ENCODE data around the gene GNG10.

GNG10 gene

DNA sequence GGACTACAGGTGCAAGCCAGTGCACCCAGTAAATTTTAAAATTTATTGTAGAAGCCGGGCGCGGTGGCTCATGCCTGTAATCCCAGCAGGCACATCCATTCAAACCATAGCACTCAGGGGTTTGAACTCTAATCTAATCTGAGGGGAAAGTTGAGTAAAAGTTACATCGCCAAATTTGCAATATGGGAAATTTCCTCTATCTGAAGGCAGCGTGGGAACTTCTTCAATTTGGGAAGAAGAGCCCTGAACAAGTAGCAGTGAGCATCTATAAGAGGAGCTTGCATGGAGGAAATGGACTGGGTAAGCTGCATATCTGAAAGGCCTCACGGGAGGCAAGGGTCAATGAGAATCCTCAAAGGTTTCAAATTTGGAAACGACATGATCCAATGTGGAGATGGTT, 33.0 kb upstream of the GNG10 start:
- TF ChIP-seq, protein P1, sequence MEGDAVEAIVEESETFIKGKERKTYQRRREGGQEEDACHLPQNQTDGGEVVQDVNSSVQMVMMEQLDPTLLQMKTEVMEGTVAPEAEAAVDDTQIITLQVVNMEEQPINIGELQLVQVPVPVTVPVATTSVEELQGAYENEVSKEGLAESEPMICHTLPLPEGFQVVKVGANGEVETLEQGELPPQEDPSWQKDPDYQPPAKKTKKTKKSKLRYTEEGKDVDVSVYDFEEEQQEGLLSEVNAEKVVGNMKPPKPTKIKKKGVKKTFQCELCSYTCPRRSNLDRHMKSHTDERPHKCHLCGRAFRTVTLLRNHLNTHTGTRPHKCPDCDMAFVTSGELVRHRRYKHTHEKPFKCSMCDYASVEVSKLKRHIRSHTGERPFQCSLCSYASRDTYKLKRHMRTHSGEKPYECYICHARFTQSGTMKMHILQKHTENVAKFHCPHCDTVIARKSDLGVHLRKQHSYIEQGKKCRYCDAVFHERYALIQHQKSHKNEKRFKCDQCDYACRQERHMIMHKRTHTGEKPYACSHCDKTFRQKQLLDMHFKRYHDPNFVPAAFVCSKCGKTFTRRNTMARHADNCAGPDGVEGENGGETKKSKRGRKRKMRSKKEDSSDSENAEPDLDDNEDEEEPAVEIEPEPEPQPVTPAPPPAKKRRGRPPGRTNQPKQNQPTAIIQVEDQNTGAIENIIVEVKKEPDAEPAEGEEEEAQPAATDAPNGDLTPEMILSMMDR (conservative IDR thresholded peaks at IDR 0.05), result no peak
- no peak for TF ChIP-seq ZFX (IDR thresholded peaks at IDR 0.05)
- no peak overlapping the region for H3K27ac ChIP-seq

DNA sequence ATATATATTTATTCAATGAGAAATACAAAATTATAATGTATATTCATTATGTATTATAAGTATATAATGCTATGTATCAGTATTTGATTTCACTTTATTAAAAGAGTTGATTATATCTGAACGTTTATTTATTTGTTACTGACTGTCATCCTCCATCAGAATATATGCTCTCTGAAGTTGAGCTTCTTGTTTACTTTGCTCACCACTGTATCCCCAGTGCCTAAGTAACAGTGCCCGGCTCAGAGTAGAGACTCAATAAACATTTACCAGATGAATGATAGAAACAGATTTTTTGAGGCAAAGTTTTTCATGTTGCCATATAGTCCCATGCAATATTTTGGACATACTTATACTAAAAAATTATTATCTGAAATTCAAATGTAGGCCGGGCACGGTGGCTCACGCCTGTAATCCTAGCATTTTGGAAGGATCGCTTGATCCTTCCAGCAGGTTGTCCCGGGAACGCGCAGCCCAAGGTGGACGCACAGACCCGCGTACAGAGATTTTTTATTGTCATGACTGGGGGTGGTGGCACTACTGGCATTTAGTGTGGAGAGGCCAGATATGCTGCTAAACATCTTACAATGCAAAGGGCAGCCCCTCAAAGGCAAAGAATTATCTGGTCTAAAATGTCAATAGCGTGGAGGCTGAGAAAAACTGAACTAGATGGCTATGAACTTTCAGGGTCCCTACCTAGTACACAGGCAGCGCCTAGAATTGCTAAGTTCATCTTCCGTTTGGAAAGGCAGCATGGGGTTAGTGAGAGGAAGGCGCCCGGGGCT, 31.0 kb upstream of the GNG10 start:
- peak overlapping the region; percentile 92 for H3K27ac ChIP-seq
- TF ChIP-seq ZFX (IDR thresholded peaks at IDR 0.05), result no peak
- TF ChIP-seq, protein P1 (conservative IDR thresholded peaks at IDR 0.05), result no peak

DNA sequence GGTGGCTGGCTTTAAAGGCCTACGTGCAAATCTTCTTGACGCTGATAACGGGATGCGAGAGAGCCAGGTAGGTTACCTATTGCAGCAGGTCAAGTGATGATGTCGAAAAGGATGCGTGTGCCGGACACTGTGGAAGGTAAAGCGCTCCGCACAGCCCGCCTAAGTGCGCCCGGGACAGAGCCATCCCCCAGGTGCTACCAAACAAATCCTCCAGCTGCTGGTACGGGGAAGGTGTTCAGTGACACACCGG, 30.5 kb upstream of the GNG10 start:
- TF ChIP-seq, protein P1 (conservative IDR thresholded peaks at IDR 0.05), result no peak
- TF ChIP-seq ZFX (IDR thresholded peaks at IDR 0.05), result no peak
- peak overlapping the region; percentile 92 for H3K27ac ChIP-seq

DNA sequence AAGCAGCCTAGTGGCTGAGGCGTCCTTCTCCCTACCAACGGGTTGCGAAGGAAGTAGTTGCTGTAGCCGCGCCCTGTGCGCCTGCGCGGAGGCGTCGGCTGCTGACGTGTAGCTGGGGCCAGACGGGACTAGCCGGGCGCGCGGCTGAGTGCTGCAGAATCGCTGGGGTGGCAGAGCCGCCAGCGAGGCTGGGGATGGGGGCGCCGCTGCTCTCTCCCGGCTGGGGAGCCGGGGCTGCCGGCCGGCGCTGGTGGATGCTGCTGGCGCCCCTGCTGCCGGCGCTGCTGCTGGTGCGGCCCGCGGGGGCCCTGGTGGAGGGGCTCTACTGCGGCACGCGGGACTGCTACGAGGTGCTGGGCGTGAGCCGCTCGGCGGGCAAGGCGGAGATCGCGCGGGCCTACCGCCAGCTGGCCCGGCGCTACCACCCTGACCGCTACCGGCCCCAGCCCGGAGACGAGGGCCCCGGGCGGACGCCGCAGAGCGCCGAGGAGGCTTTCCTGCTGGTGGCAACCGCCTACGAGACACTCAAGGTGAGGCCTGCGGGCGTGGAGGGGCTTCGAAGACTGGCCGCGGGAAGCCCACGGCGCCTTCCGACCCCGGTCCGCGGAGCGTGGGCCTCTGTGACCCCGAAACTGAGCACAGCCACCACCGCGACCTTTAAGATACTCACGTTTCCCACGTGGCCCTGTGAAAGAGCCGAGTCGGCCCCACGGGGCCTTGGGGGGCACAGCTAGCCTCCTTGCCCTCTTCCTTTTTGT, 30.0 kb upstream of the GNG10 start, which contains the start of gene DNAJC25:
TSS of gene DNAJC25 (plus strand) at position 121 of the 758 bp plus-strand sequence. CDS start at position 195, 74 bp downstream.
- peak; percentile 95 for TF ChIP-seq ZFX (IDR thresholded peaks at IDR 0.05)
- TF ChIP-seq, protein P1 (conservative IDR thresholded peaks at IDR 0.05), result no peak; the same call in 1 of the 2 replicates
- peak within 1 kb of the TSS; percentile 92 for H3K27ac ChIP-seq

DNA sequence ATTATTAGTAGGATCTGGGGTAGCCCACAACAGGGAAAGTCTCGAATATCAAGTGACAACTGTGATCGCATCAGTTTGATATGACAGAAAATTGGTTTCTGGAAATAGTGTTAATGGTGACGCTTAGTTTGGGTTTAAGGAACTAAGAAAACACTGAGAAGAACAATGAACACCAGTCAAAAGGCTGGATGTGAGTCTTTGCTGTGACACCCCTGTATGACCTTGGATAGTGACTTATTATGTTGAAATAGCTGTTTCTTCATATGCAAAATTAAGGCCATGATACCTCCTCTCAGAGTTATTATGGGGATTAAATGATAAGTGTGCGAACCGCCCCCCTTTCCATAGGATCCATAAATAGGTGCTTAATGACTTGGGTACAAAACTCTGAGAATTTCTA, 29.3 kb upstream of the GNG10 start:
- H3K27ac ChIP-seq, result peak overlapping the region; percentile 92
- no peak for TF ChIP-seq ZFX (IDR thresholded peaks at IDR 0.05)
- TF ChIP-seq, protein P1 (conservative IDR thresholded peaks at IDR 0.05), result no peak

DNA sequence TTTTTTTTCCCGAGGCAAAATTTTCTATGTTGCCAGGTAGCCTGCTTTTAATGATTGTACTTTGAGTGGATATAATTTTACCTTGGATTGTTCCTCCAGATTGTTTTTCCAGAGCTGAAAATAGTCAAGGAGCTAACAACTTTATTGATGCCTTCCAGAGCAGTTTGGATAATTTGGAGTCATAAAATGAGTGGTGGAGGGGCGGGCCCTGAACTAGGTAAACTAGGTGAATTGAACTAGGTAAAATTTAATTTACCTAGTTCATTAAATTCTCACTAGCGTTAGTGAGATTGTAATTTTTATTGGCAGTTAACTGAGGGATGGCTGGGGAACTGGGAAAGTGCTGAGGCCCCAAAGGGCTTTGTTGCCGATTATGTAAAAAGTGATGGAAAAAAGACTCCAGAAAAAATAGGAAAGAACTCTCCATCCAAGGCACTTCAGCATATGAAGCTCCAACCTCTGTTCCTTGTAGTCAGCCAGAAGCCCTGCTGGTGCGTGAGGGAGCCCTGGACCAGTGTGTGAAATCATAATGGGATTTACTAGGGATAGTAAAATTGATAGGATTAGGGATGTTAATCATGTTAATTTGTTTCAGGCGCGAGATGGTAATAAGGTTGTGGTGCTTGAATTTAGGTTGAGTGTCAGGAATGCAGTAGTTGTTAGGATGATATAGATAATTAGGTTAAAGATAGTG, 28.6 kb upstream of the GNG10 start:
- no peak for TF ChIP-seq ZFX (IDR thresholded peaks at IDR 0.05)
- TF ChIP-seq, protein P1 (conservative IDR thresholded peaks at IDR 0.05), result no peak
- H3K27ac ChIP-seq, result no peak overlapping the region

DNA sequence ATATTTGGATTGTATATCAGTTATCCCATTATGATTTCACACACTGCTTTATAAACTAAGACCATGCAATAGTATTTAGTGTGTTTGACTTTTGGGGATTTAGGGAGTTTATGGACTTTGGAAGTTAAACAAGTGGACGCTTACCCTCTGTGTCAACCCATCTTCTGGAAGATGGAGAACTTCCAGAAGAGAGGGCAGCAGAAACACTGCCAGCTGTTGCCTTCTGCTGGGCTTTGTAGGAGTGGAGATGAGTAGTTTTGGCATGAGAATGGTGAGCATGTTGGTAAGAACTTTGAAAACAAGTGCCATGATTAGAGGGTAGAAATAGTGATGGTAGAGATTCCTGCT, 28.0 kb upstream of the GNG10 start:
- TF ChIP-seq ZFX (IDR thresholded peaks at IDR 0.05), result no peak
- TF ChIP-seq, protein P1 (conservative IDR thresholded peaks at IDR 0.05), result no peak
- H3K27ac ChIP-seq, result no peak overlapping the region

Measured in C4-2B (cell line).